BLaER1 (cell line): ENCODE measurements around the gene ALCAM.

ENCODE experiments used
- H3K27ac ChIP-seq: shearing (Covaris generic); formaldehyde crosslinking; 2 replicates; pipeline ENCODE4 v1.8.1; 2022
- H3K27me3 ChIP-seq: shearing (Covaris generic); formaldehyde crosslinking; 2 replicates; pipeline ENCODE4 v1.8.1; 2022
- H3K36me3 ChIP-seq: shearing (Covaris generic); formaldehyde crosslinking; 2 replicates; pipeline ENCODE4 v1.8.1; 2022
- H3K4me1 ChIP-seq: shearing (Covaris generic); formaldehyde crosslinking; 2 replicates; pipeline ENCODE4 v1.8.1; 2022
- H3K4me2 ChIP-seq: shearing (Covaris generic); formaldehyde crosslinking; 2 replicates; pipeline ENCODE4 v1.8.1; 2022
- H3K4me3 ChIP-seq: shearing (Covaris generic); formaldehyde crosslinking; 2 replicates; pipeline ENCODE4 v1.8.1; 2022
- H3K9ac ChIP-seq: shearing (Covaris generic); formaldehyde crosslinking; 2 replicates; pipeline ENCODE4 v1.8.1; 2022
- H3K9me3 ChIP-seq: shearing (Covaris generic); formaldehyde crosslinking; 2 replicates; pipeline ENCODE4 v1.8.1; 2022
- H4K20me1 ChIP-seq: shearing (Covaris generic); formaldehyde crosslinking; 2 replicates; pipeline ENCODE4 v1.8.1; 2022
- Cebpa-rat ChIP-seq: shearing (Covaris generic); IDR thresholded peaks from 2 replicates; pipeline ENCODE4 v1.8.1; 2022

Gene ALCAM

DNA sequence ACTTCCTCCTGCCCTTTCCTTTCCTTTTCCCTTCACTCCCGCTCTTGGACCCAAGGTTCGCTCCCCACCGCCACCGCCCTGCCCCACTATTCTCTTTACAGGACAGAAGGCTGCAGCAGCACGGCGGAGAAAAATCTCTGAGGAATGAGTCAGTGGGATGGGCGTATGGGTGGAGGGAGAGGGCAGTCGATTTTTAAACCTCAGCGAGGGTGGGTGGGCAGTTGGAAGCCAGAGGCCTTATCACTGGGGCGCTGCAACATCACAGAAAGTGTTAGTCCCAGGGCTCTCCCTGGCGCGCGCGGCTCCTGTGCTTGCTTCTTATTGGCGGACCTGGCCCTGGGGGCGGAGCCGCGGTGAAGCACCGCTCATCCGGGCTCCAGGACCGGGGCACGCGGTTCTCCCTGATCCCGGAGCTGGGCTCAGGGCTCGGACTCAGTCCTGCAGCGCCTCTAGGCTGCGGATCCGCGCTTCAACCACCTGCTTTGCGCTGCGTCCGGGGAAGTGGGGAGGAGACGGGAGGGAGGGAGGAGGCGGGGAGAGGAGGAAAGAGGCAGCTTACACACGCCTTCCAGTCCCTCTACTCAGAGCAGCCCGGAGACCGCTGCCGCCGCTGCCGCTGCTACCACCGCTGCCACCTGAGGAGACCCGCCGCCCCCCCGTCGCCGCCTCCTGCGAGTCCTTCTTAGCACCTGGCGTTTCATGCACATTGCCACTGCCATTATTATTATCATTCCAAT lies at the start of gene ALCAM:
Gene ALCAM (plus strand): TSS at position 584 of the 737 bp plus-strand sequence.
- peak within 1 kb of the TSS; percentile 100 for H3K4me2 ChIP-seq
- H3K9ac ChIP-seq = peak within 1 kb of the TSS; percentile 75
- H3K36me3 ChIP-seq = no peaks in the 10 kb centered on the region
- no peak within 1 kb of the TSS for H3K27ac ChIP-seq
- H3K4me3 ChIP-seq = peak within 1 kb of the TSS; percentile 77
- H4K20me1 ChIP-seq = no peaks in the 10 kb centered on the region
- H3K9me3 ChIP-seq = no peaks in the 10 kb centered on the region
- no peak for TF ChIP-seq Cebpa-rat
- peaks cover 31% of the 10 kb centered on the region for H3K4me1 ChIP-seq
- H3K27me3 ChIP-seq = peaks cover 21% of the 10 kb centered on the region

DNA sequence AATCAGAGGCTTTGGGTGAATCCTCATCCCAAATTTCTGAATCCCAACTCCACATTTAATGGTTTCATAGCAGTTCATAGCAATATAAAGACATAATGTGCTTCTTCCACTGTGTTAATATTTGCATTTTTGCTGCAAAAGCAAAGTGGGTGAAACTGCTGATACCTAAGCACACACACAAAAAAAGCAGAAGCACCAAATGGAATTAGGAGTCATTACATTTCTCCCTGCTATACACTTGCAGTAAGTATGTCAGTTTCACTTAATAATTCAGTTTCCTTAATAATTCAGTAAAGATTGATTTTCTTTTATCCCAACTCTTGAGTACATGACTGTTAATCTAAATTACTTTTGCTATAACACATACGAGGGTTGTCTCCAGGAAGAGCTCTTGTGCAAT lies 48.9 kb upstream of the ALCAM start:
- Histone ChIP-seq H3K27me3 (no peaks in the 10 kb centered on the region), H3K4me2 (no peak overlapping the region), H3K4me1 (no peaks in the 10 kb centered on the region), H3K9me3 (no peaks in the 10 kb centered on the region), H3K4me3 (no peak overlapping the region), H3K36me3 (no peaks in the 10 kb centered on the region), H3K27ac (no peak overlapping the region), H3K9ac (no peak overlapping the region), H4K20me1 (no peaks in the 10 kb centered on the region)
- TF ChIP-seq Cebpa-rat = no peak

DNA sequence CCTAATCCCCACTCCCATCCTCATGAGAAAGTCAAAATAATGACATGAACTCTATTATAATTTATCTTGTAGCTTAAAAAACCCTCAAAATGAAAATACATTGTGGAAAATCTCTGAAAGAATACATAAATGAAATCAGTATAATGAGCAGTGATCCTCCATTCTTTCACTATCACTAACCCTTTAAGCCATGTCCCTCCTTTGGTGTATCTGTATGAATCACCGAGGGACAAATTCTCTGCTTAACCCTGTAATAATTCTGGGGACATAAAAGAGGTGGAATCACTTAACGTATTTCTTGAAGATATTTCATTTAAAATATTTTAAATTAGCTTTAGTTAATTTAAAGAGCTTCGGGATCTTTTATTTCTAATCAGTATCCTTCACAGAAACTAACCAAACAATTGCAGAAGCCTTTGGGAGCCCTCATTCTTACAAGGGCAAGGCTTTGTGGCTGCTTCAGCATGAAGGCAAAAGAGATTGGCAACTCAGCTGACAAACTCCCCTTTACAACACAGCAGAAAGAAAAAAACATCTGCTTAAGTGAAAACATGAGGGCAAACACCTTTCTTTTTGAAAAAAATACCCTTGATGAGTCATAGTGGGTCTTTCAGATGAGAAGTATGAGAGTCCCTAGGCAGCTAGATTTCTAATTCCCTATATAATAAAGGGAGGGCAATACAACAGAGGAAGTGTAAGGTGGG lies 44.0 kb upstream of the ALCAM start:
- no peaks in the 10 kb centered on the region for H3K9me3 ChIP-seq
- H3K4me1 ChIP-seq = no peaks in the 10 kb centered on the region
- no peak overlapping the region for H3K27ac ChIP-seq
- H3K36me3 ChIP-seq = no peaks in the 10 kb centered on the region
- H3K4me2 ChIP-seq = no peak overlapping the region
- TF ChIP-seq Cebpa-rat = no peak
- no peaks in the 10 kb centered on the region for H4K20me1 ChIP-seq
- no peaks in the 10 kb centered on the region for H3K27me3 ChIP-seq
- H3K9ac ChIP-seq = no peak overlapping the region
- H3K4me3 ChIP-seq = no peak overlapping the region

DNA sequence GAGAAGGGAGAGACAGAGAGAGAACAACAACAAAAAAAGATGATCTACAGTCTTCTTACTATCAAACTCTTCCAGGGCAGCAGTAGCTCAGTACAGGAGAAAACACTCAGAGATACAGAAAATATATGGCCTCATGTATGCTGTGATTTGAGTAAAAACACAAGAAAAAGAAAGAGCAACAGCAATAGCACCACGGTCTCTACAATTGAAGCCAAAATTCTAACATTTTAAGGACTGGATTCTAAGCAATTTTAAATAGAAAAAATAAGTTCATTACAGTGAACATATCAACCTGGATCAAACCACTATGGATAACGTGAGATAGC lies 43.5 kb upstream of the ALCAM start:
- Histone ChIP-seq H3K4me3 (no peak overlapping the region), H4K20me1 (no peaks in the 10 kb centered on the region), H3K4me2 (no peak overlapping the region), H3K9ac (no peak overlapping the region), H3K4me1 (no peaks in the 10 kb centered on the region), H3K27me3 (no peaks in the 10 kb centered on the region), H3K36me3 (no peaks in the 10 kb centered on the region), H3K27ac (no peak overlapping the region), H3K9me3 (no peaks in the 10 kb centered on the region)
- TF ChIP-seq Cebpa-rat = no peak

DNA sequence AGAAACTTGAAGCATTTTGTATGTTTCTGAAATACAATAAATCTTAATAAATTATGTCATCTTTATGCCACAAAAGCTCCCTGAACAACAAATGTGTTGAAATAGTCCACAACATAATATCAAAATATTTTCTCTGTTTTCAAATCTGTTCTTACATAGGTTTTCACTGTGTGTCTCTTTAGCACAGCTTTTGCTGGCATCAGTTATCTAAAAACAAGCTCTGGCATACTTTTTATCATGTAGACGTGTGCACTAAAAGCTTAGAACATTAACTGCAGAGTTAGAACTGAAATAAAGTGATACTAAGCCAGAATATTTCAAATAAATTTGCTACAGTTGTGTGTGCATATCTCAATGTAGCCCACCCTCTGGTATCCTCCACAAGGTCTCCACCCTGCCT lies 41.8 kb upstream of the ALCAM start:
- no peaks in the 10 kb centered on the region for H3K36me3 ChIP-seq
- H3K9me3 ChIP-seq = no peaks in the 10 kb centered on the region
- TF ChIP-seq Cebpa-rat = no peak
- no peak overlapping the region for H3K4me3 ChIP-seq
- H4K20me1 ChIP-seq = no peaks in the 10 kb centered on the region
- H3K4me2 ChIP-seq = no peak overlapping the region
- H3K27me3 ChIP-seq = no peaks in the 10 kb centered on the region
- no peaks in the 10 kb centered on the region for H3K4me1 ChIP-seq
- no peak overlapping the region for H3K27ac ChIP-seq
- H3K9ac ChIP-seq = no peak overlapping the region

DNA sequence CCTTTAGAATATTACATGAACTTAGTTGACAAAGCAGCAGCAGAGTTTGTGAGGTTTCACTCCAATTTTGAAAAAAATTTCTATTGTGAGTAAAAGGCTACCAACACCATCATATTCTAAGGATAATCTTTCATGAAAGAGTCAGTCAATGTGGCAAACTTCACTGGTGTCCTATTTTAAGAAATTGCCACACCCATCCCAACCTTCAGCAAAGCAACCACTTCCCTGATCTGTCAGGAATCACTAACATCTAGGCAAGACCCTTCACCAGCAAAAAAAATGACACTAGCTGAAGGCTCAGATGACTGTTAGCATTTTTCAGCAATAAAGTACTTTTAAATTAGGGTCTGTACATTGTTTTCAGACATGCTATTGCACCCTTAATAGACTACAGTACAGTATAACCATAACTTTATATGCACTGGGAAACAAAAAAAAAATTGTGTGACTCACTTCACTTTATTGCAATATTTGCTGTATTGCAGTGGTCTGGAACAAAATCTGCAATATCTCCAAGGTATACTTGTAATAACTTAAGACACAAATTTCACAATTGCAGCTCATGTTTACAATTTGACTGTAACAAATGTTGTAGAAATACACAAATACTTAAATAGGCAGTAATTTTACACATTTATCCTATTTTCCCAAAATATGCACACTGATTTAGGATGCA lies 38.9 kb upstream of the ALCAM start:
- Histone ChIP-seq H3K4me2 (no peak overlapping the region), H3K27me3 (no peaks in the 10 kb centered on the region), H3K9me3 (0 out of 2 replicates have a peak, but pooled peaks cover under 1% of the 10 kb centered on the region), H3K9ac (no peak overlapping the region), H4K20me1 (no peaks in the 10 kb centered on the region), H3K4me1 (no peaks in the 10 kb centered on the region), H3K27ac (no peak overlapping the region), H3K4me3 (no peak overlapping the region), H3K36me3 (no peaks in the 10 kb centered on the region)
- no peak for TF ChIP-seq Cebpa-rat

DNA sequence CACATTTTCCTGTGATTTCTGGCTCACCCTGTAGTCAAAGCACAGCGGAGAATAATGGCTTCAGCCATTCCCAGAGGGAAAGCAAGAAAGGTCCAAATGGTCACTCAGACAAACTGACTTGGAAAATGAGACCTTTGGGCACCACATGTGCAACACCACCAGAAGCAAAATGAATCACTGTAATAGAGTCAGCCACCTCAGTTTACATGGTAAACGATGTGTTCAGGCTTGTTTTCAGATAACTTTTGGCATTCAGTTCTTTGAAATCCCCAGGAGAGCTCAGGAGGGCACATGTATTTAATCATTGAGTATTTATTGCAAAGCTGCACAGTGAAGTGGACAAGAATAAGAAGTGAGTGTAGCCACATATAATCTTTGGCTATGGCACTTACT lies 38.4 kb upstream of the ALCAM start:
- Histone ChIP-seq H3K27me3 (no peaks in the 10 kb centered on the region), H3K4me1 (no peaks in the 10 kb centered on the region), H3K9ac (no peak overlapping the region), H3K4me3 (no peak overlapping the region), H3K9me3 (0 out of 2 replicates have a peak, but pooled peaks cover 5% of the 10 kb centered on the region), H4K20me1 (no peaks in the 10 kb centered on the region), H3K4me2 (no peak overlapping the region), H3K36me3 (no peaks in the 10 kb centered on the region), H3K27ac (no peak overlapping the region)
- no peak for TF ChIP-seq Cebpa-rat

DNA sequence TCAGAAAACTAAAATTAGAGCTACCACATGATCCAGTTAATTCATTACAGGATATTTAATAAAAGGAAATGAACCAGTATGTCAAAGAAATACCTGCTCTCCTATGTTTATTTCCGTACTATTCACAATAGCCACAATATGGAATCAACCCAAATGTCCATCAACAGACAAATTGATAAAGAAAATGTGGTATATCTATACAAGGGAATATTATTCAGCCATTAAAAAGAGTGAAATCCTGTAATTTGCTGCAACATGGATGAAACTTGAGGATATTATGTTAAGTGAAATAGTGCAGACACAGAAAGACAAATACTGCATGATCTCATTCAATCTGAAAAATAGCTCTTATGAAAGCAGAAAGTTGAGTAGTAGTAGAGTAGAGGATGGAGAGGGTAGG lies 33.7 kb upstream of the ALCAM start:
- H3K27me3 ChIP-seq = no peaks in the 10 kb centered on the region
- H3K36me3 ChIP-seq = no peaks in the 10 kb centered on the region
- no peak overlapping the region for H3K9ac ChIP-seq
- no peak overlapping the region for H3K27ac ChIP-seq
- no peaks in the 10 kb centered on the region for H3K4me1 ChIP-seq
- H3K4me3 ChIP-seq = no peak overlapping the region
- H3K9me3 ChIP-seq = 0 out of 2 replicates have a peak, but pooled peaks cover 5% of the 10 kb centered on the region
- TF ChIP-seq Cebpa-rat = no peak
- no peak overlapping the region for H3K4me2 ChIP-seq
- no peaks in the 10 kb centered on the region for H4K20me1 ChIP-seq

DNA sequence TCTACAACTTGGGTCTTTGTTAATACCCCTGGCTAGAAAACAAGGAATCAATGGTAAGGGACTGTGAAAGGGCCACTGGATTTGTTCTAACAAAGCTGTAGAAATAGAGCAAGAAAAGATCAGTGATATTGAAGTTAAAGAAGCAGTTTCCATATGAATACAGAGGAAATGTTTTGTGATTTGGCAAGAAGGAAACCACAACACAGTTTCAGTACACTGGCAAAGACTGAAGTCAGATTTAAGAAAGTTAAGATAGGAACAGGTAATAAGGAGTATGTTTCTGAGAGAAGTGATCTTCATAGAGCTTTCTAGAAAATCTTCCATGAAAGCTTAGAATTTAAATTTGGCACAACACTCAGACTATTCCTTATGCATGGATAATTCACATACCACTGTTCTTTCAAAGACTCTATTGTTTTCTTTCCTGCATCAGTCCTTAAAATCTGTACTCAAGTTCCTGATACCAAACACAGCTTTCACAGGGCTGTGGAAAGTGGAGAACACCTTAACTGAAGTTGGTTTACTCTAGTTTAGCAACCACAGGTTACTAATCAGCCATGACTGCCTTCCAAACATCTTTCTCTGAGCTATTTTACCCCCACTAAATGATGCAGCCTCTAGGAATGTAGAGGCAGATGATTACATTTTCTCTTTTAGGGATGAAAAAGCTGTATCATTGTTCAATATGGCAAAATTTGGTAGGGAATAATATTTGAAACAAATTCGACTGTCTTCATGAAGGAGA lies 32.4 kb upstream of the ALCAM start:
- H3K36me3 ChIP-seq = no peaks in the 10 kb centered on the region
- no peaks in the 10 kb centered on the region for H4K20me1 ChIP-seq
- H3K9me3 ChIP-seq = 0 out of 2 replicates have a peak, but pooled peaks cover 5% of the 10 kb centered on the region
- no peaks in the 10 kb centered on the region for H3K27me3 ChIP-seq
- no peaks in the 10 kb centered on the region for H3K4me1 ChIP-seq
- H3K4me3 ChIP-seq = no peak overlapping the region
- no peak overlapping the region for H3K4me2 ChIP-seq
- H3K9ac ChIP-seq = no peak overlapping the region
- TF ChIP-seq Cebpa-rat = no peak
- H3K27ac ChIP-seq = no peak overlapping the region

DNA sequence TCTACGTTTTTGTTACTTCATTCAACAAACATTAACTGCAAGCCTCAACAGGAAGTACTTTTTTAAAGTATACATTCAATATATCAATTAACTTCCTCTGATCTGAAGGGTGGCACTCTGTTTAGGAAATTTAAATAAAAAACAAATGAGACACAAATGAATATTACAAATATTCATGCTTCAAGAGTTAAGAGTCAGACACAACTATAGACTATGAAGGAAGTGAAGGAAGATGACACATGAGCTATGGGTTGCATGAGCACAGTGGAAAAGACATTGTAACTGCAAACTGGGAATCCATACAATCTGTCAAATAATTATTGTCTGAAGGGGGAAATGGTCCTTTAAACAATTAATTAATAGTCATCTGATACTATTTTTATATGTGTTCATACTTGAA lies 26.8 kb upstream of the ALCAM start:
- no peak for TF ChIP-seq Cebpa-rat
- no peak overlapping the region for H3K4me2 ChIP-seq
- no peak overlapping the region for H3K9ac ChIP-seq
- no peak overlapping the region for H3K4me3 ChIP-seq
- no peaks in the 10 kb centered on the region for H4K20me1 ChIP-seq
- no peak overlapping the region for H3K27ac ChIP-seq
- no peaks in the 10 kb centered on the region for H3K4me1 ChIP-seq
- no peaks in the 10 kb centered on the region for H3K27me3 ChIP-seq
- H3K36me3 ChIP-seq = no peaks in the 10 kb centered on the region
- no peaks in the 10 kb centered on the region for H3K9me3 ChIP-seq
